ENCODE measurements around the gene ULK2.
A peak's percentile ranks its signal among the peaks of the same experiment; 100 is the strongest.
"Not testable (repeated sequence)": the region's sequence is repeated elsewhere in the genome, so short reads cannot be mapped to it uniquely, and the experiment has no call there.

ULK2 gene

DNA sequence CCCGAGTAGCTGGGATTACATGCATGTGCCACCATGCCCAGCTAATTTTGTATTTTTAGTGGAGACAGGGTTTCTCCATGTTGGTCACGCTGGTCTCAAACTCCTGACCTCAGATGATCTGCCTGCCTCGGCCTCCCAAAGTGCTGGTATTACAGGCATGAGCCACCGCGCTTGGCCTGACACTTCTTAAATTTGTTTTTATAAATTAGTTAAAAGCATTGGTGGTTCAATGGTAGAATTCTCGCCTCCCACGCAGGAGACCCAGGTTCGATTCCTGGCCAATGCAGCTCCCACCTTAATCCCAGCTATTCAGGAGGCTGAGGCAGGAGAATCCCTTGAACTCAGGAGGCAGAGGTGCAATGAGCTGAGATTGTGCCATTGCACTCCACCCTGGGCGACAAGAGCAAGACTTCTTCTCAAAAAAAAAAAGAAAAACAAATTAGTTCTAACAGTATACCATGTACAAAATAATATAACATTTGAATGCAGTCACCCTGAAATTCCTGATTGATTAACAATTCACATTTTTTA is 7.0 kb downstream of the ULK2 start:
- DNase-seq: not testable (repeated sequence)

DNA sequence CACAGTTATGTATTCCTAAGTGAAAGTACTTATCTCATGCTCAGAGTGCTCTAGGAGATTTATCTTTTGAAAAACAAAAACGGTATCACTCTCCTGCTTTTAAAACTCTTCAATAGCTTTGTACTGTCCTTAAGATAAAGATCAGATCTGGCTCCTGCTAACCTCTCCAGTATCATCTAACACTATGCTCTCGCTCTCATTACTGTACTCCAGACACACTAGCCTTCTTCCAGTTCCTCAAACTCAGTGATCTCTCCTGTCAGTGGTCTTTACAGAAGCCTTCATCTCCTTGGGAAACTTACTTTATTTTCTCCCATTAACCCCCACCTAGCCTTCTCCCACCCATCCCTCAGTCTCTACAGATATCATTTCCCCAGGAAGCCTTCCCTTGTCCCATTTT is 10.1 kb downstream of the ULK2 start:
- DNase-seq: no peak

DNA sequence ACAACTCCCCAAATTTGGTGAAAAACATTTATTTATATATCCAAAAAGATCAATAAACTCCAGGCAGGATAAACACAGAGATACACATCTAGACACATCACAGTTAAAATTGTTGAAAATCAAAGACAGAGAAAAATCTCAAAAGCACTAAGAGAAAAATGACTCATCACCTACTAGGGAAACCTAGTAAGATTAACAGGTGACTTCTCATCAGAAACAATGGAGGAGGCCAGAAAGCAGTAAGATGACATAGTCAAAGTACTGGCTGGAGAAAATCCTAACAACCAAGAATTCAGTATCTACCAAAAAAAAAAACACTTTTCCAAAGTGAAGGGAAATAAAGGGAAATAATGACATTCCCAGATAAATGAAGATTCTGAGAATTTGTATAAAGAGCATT is 33.8 kb downstream of the ULK2 start:
- DNase-seq: no peak

DNA sequence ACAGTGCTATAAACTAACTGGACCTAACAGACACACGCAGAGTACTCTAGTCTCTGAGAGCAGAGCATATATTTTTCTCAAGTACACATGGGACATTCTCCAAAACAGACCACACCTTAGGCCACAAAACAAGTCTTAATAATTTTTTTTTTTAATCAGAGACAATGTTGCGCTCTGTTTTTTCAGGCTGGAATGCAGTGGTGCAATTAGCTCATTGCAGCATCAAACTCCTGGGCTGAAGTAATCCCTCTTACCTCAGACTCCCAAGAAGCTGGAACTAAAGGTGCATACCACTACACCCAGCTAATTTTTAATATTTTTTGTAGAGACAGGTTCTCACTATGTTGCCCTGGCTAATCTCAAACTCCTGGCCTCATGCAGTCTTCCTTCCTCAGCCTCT is 37.7 kb downstream of the ULK2 start:
- no peak for DNase-seq

DNA sequence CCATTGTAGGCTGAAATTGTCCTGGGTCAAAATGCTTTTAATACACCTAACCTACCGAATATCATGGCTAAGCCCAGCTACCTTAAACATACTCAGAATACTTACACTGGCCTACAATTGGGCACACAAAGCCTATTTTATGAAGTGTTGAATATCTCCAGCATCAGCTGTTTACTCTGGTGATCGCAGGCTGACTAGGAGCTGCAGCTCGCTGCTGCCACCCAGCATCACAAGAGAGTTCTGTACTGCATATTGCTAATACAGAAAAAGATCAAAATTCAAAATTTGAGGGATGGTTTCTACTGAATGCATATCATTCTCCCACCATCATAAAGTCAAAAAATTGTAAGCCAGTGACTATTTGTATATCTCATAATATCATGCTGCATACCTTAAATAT is 55.3 kb downstream of the ULK2 start:
- DNase-seq: no peak

DNA sequence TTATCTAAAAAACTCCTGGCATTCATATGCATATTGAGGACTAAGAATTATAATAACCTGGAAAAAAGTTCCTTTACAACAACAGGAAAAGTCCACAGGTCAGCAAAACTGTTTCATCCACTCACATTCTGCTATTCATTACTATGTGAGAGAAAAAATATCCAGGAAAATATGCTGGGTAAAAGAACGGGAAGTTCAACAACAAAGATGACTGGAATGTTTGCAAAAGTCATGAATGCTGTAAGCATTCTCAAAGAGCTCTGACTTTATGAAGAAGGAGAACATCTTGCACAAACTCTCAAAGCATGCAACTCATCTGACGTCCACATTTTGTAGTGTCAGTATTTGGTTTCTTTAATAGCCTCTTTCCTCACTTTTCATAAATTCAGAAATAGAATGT is 62.7 kb downstream of the ULK2 start:
- no peak for DNase-seq

DNA sequence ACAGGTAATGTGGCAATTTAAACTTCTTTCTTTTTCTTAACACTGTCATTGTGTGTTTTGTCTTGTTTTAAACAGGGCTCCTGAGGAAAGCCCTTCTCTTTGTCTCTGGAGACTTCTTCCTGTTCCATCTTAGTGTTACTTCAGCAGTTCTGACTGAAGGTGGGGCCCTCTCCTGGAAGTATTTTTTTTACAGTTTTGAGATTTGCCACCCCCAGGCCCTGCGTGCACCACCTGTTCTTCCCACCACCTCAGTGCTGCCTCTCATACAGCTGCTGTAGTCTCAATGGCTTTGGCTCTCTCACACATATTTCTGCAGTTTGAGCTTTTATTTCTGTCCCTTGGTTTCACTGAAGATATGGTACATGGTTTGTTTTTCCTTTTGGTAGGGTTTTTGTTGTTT is 67.2 kb downstream of the ULK2 start:
- no peak for DNase-seq

DNA sequence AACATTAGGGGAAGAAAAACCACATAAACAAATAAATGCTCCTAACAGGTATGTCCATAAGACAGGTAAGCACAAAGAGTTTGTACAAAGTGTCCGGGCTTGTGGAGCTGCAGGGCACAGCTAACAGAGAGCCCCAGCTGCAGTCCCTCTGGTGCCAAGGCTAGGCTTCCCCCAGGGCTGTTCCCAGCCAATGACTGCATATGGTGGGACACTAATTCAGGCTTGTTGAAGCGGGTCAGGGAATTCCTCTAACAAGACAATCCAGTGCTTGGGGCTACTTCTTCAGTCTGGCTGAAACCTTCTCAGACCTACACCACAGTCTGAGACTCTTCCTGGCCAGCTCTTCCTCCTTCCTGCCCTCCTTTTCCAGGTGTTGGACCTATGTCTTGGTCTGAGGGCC is 67.9 kb downstream of the ULK2 start:
- DNase-seq: no peak

DNA sequence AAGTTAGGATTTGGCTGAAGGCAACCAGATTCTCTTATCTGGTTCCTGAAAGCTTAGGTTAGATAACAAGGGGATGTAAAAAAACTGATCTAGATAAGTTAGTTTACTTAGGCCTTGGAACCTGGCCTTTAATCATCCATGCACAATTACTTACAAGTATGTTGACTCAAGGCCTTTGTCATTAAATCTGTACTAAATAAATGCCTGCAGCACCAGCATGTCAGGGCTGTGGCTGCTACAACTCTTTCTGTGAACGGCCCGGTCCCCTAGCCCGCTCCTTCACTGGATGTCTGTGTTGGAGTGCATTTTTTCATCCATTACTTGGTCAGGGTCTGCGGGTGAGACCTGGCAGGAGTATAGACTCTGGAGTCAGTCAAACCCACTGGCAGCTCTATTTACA is 71.3 kb downstream of the ULK2 start:
- no peak for DNase-seq

DNA sequence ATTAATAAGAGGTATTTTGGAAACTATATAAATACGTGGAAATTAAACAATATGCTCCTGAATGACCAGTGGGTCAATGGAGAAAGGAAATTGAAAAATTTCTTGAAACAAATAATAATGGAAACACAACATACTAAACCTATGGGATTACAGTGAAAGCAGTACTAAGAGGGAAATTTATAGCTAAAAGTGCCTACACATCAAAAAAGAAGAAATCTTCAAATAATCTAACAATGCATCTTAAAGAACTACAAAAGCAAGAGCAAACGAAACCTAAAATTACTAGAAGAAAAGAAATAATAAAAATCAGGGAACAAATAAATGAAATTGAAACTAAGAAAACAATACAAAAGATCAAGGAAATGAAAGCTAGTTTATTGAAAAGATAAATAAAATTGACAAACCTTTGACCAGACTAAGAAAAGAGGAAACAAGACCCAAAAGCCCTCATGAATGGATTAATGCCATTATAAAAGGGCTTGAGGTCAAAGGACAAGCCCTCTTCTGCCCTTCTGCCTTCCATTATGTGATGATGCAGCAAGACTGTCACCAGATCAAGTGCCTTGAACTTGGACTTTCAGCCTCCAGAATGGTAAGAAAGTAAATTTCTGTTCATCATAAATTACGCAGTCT is 75.7 kb downstream of the ULK2 start:
- no peak for DNase-seq

DNA sequence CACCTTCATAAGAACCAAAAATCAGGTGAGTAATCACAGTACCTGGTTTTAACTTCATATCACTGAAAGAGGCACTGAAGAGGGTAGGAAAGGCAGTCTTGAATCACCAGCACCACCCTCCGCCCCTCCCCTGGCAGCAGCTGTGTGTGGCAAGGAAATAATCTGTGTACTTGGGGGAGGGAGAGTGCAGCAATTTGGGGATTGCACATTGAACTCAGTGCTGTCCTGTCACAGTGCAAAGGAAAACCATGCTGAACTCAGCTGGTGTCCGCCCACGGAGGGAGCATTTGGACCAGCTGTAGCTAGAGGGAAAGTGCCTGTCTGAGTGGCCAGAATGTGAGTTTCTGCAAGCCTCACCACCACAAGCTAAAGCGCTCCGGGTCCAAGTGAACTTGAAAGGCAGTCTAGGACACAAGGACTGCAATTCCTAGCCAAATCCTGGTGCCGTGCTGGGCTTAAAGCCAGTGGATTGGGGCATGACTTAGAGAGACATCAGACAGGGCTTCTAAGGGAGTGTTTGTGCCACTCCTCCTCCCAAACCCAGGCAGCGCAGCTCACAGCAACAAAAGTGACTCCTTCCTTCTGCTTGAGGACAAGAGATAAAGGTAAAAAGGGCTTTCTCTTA is 79.9 kb downstream of the ULK2 start:
- DNase-seq: no peak

DNA sequence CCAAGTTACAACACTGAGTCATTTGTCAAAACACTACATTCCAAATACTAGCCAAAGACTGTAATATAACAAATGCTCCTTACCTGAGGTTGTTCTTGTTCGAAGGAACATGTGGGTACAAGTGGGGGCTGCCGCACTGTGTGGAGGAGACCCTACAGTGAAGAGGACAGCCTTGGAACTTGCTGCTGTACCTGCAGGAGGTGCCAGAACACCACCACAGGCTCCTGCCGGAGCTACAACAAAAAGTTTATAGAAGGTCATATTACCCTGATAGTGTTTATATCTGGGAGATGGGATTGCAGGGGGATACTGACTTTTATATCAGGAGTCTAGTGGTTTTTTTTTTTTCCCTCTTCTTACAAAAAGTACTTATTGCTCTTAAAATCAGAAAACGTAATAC is 81.9 kb downstream of the ULK2 start:
- DNase-seq: no peak

DNA sequence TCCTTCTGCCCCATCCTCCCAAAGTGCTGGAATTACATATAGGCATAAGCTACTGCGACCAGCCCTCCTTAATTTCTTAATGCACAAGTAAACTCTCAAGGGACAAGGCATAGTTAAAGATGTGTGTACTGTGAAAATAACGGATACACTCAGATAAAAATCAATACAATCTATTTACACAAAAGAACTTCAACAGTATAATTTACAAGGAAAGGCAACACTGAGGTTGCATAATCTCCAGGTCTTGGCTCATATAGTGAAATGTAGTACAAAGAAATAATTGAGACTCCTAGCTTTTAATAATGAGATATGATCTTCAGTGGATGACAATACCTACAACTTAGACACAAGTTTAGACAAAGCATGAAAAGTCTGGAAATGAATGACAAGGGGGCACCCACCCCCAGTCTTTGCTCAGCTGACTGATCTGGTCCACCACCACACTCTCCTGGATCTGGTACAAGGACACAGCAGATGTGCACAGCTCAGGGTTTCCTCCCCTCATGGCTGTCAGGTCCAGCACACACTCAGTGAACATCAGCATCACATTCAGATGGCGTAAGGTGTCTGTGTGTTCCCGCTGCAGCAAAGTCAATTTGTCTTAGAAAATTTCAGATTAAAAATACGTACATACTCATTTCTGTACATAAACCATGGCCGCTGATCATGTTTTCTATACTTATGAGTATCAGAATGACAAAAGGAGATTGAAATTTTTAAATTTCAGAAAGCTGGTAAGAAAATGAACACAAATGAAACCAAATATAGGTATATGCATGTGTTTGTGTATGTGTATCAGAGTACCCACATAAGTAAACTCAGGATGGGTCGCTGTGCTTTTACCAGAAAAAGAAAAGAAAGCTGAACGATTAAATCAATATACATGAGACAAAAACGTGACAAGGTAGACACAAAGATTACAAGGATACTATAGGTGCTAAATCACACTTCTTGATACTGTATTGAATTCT is 86.0 kb downstream of the ULK2 start:
- DNase-seq: no peak

DNA sequence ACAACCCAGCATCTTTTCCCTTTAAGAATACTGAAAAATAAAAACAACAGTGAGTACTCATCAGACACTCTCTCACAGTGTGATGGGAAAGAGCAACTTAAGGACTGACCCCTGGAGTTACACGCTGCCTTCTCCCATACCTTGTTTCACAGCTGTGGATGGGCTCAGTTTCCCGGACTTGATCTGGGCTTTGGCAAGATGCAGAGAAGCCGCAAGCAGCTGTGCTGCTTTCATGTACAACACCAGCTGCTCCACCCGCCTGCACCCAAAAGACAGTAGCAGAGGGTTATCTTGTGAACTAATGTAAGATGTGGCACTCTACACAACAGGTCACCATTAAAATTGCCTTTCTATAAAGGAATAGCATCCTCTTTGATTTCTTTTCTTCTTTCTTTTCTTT is 86.9 kb downstream of the ULK2 start:
- DNase-seq: no peak

DNA sequence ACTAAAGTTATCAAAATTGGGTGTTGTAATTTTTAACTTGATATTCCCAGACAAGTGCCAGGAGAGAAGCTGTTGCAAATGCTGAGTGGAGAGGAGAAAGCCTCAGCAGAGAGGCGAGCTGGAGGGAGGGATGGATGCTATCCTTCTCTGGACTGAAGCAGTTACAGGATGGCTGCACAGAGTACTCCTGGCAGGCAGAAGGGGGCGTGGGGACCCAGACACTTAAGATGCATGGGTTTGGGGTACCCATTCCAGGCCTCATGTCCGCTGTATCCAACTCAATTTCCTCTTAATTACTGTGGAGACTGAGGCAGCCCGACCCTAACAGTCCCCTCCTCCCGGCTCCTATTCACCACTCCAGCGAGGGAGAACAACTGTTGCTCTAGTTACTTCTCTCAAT is 94.2 kb downstream of the ULK2 start:
- no peak for DNase-seq

DNA sequence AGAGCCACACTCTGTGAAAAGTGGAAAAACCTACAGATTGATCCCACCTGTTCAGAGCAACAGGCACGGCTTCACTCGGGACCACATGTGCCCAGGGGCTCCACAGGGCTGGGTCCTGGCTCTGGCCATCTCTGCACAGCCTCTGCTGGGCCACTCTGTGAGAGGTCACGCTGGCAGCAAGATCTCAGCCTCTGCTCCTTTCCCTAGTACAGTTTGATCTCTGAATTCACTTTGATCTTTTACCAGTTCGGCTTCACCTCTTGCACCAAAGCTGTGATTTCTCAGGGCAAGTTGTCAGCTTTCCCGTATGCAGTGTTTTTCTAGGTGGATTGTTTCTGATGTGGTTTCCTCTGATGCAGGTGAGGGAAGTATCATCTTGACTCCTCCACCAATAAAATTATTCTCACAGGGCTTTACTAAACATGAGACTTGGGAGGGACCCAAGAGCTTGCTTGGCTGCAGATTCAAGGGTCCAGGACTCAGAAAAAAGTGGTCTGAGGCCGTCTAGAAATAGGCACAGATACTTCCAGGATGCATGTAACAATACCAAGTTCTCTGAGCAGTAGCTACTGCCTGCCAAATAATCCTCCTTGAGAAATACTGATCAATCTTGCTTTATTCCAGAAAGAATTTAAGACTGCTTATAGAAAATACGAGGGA is 95.6 kb downstream of the ULK2 start:
- no peak for DNase-seq

DNA sequence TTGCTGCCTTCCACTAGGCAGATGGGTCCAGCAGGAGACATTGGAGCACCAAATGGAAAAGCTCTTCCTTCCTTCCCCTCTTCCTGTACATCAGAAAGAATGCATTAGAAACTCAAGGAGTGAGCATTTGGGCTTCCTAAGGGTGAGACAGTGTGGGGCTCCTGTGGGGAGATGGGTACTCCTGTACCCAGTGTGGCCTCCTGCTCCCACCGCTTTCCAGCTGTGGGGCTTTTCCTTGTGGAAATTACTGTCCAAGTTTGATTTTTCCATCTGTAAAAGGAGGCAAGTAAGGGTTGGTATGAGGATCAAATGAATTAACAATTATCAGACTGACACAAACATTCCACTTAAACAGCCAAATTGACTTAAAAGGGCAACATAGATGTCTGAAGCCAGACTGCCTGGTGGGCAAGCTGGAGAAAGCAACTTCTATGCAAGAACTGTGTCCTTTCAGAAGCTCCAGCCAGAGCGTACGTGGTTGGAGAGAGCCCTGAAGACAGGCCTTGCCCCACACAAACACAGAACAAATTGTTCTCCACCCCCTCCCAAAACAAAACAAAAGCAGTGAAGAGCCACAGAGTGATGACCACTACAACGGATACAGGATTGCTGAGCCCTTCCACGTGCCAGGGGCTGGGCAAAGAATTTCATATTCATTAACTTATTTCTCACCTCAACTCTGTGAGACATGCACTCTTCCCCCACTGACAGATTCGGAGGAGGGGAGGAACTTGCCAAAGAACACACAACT is 96.6 kb downstream of the ULK2 start:
- DNase-seq: no peak

DNA sequence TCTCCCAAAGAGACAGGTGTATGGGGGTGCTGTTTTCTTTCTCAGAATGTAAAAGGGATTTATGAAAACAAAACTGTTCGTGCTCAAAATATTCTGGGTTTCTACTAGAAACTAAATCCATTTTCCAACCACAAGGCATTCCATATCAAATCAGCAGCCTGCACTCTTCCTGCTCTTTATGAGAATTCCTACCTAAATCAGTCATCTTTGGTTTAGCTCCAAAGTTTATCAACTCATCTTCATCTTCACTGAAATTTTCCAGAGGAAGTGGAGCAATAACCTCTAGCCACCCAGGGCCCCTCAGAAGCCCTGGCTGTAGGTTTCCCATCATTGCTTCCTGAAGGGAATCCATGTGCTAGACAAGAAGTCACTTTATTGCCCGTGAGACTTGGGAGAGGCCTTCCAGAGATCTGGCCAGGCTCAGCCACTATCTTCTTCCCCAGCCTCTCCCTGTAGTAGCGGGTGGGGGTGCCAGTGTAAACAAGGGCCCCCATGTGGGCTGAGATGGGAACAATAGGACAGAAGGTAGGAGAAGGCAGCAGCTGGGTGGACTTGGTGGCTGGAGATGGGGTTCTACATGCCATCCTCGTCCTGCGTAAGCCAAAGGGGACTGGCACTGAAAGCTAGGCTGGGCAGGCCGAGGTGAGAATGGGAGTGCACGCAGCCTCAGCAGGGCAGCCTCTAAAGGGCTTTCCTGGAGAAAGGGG is 97.6 kb downstream of the ULK2 start:
- DNase-seq: no peak

DNA sequence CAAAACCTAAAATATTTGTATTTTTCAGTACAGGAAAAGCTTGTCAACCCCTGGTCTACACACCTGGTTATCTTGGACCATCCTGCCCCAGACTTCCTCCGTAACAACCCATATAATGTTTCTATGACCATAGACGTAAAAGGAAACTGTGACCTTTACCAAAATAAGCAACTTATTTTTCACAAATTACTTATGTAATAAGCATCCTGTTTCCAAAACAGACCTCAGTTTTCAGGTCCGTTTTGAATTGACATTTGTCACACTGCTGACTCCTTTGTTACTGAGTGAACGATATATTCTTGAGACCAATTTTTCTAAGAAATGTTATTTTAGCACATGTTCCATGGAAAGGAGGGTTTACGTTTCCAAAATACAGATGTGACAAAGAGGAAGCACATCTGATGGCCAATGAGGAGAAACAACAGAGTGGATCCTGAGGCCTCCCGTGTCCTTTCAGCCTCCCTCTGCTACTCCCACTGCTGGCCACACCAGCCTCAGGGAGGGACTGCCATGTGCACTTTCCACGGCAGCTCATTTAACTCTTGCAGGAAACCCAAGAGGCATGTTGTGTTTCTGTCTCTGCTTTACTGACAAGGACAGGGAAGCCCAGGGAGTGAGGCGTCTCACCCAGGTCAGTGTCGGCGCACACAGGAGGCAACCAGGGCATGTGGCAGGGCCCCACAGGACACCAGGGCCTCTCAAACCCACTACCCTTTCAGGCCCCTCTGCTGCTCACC is 99.5 kb downstream of the ULK2 start:
- no peak for DNase-seq

DNA sequence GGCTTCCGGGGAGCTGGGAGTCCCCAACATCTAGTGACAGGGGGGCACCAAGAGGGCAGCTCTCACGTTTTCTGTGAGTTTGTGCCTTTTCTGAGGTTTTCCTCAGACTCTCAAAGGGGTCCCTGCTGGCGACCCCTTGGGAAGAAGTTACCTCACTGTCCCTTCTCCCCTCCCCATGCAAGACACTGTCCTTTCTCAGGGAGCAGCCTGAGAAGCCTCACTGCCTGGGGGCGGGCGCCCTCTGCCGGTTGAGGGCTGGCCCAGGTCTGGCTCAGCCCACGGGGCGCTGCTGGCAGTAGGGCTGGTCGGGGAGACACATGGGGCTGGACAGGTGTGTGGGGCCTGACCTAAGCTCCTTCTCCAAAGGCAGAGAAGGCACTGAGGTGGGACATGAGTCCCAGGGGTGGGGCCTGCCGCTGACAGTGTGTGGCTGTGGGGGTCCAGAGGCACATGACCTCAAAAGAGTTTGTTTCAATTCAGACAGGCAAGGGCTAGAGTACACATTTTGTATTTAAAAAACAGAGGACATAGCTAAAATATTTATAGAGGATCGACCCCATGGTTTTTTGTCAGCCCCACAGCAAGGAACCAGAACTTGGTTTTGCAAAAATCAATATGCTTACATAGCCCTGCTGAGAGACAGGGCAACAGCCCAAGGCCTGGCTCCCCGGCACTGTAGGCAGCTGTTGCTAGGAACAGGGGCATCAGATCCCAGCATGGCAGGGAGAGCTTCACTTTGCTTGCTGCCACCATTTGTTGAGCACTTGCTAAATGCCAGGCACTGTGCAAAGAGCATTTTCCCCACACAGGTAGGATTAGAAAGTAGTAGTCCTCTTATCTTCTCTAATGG is 101.1 kb downstream of the ULK2 start:
- DNase-seq: peak; percentile 33

Data from NCI-H1694 treated with DMSO at 0.1 percent for 48 hours (cell line).